ENCODE results near the gene PDGFC. TPM values are rescaled to one million over a fixed set of nuclear protein-coding genes. Genes with fewer than 3 reads are reported as not detected.

The PDGFC gene
- total RNA-seq, 1 experiment from 2014 or later = 5.3 TPM

DNA sequence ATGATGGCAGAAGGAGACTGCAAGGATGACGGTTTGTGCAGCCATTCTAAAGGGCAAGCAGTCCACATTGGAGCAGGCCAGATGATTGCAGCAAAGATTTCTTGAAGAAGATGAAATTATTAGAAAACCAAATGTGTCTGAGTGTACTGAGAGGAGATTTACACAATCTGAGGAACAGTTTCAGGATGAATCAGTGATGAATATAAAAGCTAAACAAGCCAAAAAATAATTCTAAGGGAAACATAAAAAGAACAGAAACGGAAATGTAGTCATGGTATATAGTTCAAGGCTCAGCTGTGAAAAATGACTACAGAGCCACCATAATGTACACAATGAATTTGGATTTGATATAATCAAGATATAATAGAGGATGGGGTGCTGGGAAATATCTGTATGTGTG, 168.5 kb downstream of the PDGFC start (continued):
- TF ChIP-seq, protein P1, sequence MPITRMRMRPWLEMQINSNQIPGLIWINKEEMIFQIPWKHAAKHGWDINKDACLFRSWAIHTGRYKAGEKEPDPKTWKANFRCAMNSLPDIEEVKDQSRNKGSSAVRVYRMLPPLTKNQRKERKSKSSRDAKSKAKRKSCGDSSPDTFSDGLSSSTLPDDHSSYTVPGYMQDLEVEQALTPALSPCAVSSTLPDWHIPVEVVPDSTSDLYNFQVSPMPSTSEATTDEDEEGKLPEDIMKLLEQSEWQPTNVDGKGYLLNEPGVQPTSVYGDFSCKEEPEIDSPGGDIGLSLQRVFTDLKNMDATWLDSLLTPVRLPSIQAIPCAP (CRISPR knock-in tag; IDR thresholded peaks at IDR 0.05) = no peak
- TF ChIP-seq SOX15 (CRISPR knock-in tag; IDR thresholded peaks at IDR 0.05) (no peak), ZNF121 (CRISPR knock-in tag; IDR thresholded peaks at IDR 0.05) (no peak), NFE2L1 (CRISPR knock-in tag; IDR thresholded peaks at IDR 0.05) (no peak), TEAD1 (CRISPR knock-in tag; IDR thresholded peaks at IDR 0.05) (no peak)
- TF ChIP-seq, protein P2, sequence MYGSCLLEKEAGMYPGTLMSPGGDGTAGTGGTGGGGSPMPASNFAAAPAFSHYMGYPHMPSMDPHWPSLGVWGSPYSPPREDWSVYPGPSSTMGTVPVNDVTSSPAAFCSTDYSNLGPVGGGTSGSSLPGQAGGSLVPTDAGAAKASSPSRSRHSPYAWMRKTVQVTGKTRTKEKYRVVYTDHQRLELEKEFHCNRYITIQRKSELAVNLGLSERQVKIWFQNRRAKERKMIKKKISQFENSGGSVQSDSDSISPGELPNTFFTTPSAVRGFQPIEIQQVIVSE (CRISPR knock-in tag; IDR thresholded peaks at IDR 0.05; ENCODE audit: borderline replicate concordance) = no peak

- ChIA-PET CTCF (no interaction called here), POLR2A (no interaction called here)
- Mint-ChIP-seq H3K9me3 (no peaks in the 10 kb centered on the region), H3K36me3 (no peaks in the 10 kb centered on the region), H3K27ac (no peak overlapping the region), H3K4me3 (no peak overlapping the region), H3K4me1 (peaks cover 9% of the 10 kb centered on the region), H3K27me3 (ENCODE audit: low read depth) (no peaks in the 10 kb centered on the region)
- DNase-seq (ENCODE audit: low spot score) = no peak
- TF ChIP-seq AFF4 (CRISPR knock-in tag; IDR thresholded peaks at IDR 0.05; ENCODE audit: borderline replicate concordance) (no peak), SP1 (CRISPR knock-in tag; conservative IDR thresholded peaks at IDR 0.05) (no peak), SMAD4 (CRISPR knock-in tag; IDR thresholded peaks at IDR 0.05) (no peak), CREM (CRISPR knock-in tag; IDR thresholded peaks at IDR 0.05) (no peak), IRF2 (CRISPR knock-in tag; IDR thresholded peaks at IDR 0.05; ENCODE audit: borderline replicate concordance, low read depth) (no peak), KAT7 (CRISPR knock-in tag; IDR thresholded peaks at IDR 0.05; ENCODE audit: borderline replicate concordance) (no peak)
- TF ChIP-seq, protein P3, sequence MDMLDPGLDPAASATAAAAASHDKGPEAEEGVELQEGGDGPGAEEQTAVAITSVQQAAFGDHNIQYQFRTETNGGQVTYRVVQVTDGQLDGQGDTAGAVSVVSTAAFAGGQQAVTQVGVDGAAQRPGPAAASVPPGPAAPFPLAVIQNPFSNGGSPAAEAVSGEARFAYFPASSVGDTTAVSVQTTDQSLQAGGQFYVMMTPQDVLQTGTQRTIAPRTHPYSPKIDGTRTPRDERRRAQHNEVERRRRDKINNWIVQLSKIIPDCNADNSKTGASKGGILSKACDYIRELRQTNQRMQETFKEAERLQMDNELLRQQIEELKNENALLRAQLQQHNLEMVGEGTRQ (CRISPR knock-in tag; IDR thresholded peaks at IDR 0.05) = no peak
- no peak for ATAC-seq
Measured at GRCh38 chr4:156800463-156800862, 171.1 kb downstream of the PDGFC start.

DNA sequence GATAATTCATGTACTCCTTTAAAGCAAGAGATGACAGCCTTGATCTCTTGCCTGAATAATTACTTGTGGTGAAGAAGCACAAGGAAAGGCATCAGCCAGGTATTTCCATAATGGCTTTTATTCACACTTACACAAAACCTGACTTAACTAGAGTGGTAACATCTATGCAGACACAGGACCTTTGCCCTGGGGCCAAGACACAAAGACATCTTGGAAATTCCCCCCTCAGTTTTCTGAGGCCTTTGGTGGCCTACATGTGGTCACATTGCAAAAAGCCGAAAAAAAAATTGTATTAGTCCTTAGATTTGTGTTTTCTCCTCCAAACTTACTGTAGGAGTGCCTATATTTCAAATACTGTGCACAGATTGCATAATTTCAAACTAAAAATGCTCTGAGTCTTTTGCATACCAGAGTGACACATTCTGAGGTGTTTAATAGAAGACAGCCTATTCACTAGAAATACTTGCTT, 172.4 kb downstream of the PDGFC start:
- POLR2A ChIA-PET = no interaction called here
- TF ChIP-seq IRF2 (CRISPR knock-in tag; IDR thresholded peaks at IDR 0.05; ENCODE audit: borderline replicate concordance, low read depth) (no peak), SMAD4 (CRISPR knock-in tag; IDR thresholded peaks at IDR 0.05) (no peak), PRRX2 (CRISPR knock-in tag; IDR thresholded peaks at IDR 0.05) (no peak), ZBTB43 (CRISPR knock-in tag; IDR thresholded peaks at IDR 0.05) (no peak), ZNF121 (CRISPR knock-in tag; IDR thresholded peaks at IDR 0.05) (no peak), TP53 (CRISPR knock-in tag; IDR thresholded peaks at IDR 0.05) (no peak), CREB1 (CRISPR knock-in tag; IDR thresholded peaks at IDR 0.05) (no peak), HMGA2 (CRISPR knock-in tag; IDR thresholded peaks at IDR 0.05) (no peak), JAZF1 (CRISPR knock-in tag; IDR thresholded peaks at IDR 0.05) (no peak)
- TF ChIP-seq, protein P1 (CRISPR knock-in tag; IDR thresholded peaks at IDR 0.05) = no peak
- TF ChIP-seq, protein P2 (CRISPR knock-in tag; IDR thresholded peaks at IDR 0.05; ENCODE audit: borderline replicate concordance) = no peak
- TF ChIP-seq, protein P4, sequence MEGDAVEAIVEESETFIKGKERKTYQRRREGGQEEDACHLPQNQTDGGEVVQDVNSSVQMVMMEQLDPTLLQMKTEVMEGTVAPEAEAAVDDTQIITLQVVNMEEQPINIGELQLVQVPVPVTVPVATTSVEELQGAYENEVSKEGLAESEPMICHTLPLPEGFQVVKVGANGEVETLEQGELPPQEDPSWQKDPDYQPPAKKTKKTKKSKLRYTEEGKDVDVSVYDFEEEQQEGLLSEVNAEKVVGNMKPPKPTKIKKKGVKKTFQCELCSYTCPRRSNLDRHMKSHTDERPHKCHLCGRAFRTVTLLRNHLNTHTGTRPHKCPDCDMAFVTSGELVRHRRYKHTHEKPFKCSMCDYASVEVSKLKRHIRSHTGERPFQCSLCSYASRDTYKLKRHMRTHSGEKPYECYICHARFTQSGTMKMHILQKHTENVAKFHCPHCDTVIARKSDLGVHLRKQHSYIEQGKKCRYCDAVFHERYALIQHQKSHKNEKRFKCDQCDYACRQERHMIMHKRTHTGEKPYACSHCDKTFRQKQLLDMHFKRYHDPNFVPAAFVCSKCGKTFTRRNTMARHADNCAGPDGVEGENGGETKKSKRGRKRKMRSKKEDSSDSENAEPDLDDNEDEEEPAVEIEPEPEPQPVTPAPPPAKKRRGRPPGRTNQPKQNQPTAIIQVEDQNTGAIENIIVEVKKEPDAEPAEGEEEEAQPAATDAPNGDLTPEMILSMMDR (IDR thresholded peaks at IDR 0.05) = no peak

More for the DNA sequence above, 172.4 kb downstream of the PDGFC start:
- no peaks in the 10 kb centered on the region for H3K9me3 Mint-ChIP-seq
- no peaks in the 10 kb centered on the region for H3K36me3 Mint-ChIP-seq
- DNase-seq (ENCODE audit: low spot score) (no peak), ATAC-seq (no peak)
- H3K27me3 Mint-ChIP-seq (ENCODE audit: low read depth) = no peaks in the 10 kb centered on the region
- peaks cover 9% of the 10 kb centered on the region; the same call in 1 of the 2 replicates for H3K4me1 Mint-ChIP-seq
- CTCF ChIA-PET = no interaction called here
- H3K27ac Mint-ChIP-seq = peak overlapping the region; percentile 27; the same call in 1 of the 2 replicates
- no peak overlapping the region for H3K4me3 Mint-ChIP-seq

All from WTC11 (cell line).